Measurements from ENCODE around the gene CCDC78. TPM values are rescaled to one million over a fixed set of nuclear protein-coding genes. Genes with fewer than 3 reads are reported as not detected.
A peak's percentile ranks its signal among the peaks of the same experiment; 100 is the strongest.
"Not testable (repeated sequence)": the region's sequence is repeated elsewhere in the genome, so short reads cannot be mapped to it uniquely, and the experiment has no call there.

CCDC78 gene
- total RNA-seq, 1 experiment from 2014 or later = 5.0 TPM

DNA sequence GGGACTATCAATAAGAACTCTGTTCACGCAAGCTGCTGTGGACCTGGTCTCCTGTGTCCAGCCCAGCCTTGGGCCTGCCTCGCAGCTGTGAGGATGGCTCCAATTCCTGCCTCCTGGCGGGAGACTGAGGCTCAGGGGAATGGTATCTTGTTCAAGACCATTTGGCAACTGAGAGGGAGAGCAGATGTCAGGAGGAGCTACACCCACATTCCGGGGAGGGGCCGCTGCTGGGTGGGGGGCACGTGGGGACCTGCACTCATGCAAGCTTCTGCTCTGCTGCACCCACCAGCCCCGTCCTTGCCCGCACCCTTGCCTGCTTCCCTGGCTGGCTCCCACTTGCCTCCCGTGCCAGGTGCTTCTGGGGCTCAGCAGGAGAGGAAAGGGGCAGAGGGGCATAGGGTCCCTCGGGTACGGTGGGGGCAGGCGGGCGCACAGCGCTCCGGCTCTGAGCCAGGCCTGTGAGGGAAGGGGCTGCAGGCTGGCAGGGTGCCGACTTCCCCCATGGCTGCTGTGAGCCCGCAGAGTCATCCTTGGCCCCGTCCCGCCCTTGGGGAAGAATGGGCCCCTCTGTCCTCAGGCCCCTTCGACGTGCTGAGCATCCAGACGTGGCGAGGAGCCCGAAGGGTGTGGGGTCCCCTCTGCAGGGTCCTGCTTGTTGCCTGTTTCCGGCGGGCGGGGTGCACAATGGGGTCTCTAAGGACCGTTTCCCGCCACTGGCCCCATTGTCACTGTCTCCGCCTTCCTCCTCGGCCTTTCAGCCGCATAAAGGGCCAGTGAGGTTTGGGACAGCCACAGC, 8.6 kb downstream of the CCDC78 start:
- no peak for DNase-seq
- Histone ChIP-seq H3K4me1 (peaks cover 28% of the 10 kb centered on the region), H3K27me3 (no peaks in the 10 kb centered on the region), H3K4me3 (no peak overlapping the region), H3K27ac (no peak overlapping the region), H3K9me3 (replicated peaks) (no peaks in the 10 kb centered on the region), H3K36me3 (no peaks in the 10 kb centered on the region)

DNA sequence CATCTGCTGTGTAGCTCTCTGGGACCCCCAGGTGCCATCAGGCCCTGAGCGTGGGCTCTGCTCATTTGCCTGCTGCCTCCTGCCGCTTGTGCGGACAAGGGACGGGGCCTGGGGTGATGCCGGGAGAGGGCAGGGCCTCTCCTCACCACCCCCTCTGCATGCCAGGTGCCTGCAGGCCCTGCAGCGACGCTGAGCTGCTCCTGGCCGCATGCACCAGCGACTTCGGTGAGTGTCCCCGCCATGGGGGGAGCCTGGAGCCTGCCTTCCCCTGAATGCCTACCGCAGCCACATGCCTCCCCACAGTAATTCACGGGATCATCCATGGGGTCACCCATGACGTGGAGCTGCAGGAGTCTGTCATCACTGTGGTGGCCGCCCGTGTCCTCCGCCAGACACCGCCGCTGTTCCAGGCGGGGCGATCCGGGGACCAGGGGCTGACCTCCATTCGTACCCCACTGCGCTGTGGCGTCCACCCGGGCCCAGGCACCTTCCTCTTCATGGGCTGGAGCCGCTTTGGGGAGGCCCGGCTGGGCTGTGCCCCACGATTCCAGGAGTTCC, 9.4 kb downstream of the CCDC78 start:
- H3K27me3 ChIP-seq = no peaks in the 10 kb centered on the region
- DNase-seq = no peak
- no peak overlapping the region for H3K4me3 ChIP-seq
- H3K27ac ChIP-seq = no peak overlapping the region
- no peaks in the 10 kb centered on the region for H3K36me3 ChIP-seq
- no peaks in the 10 kb centered on the region for H3K9me3 ChIP-seq (replicated peaks)
- peaks cover 33% of the 10 kb centered on the region for H3K4me1 ChIP-seq

DNA sequence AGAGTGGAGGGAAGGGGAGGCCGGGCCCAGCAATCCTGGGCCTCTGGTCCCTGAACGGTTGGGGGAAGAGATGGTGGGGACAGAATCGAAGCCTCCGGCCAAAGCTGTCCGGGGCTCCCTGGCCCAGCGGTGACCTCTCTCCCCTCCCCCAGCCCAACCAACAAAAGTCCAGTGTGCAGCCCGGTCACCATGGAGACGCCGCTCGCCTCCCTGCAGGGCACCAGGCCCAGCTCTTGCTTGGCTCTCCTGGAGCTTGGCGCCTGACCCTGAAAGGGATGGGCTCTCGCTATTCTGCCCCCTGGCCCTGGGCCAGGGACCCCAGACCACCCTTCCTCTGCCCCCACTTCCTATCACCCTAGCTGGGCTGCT, 10.1 kb downstream of the CCDC78 start:
- DNase-seq = peak in 1 of 2 experiments; percentile 44
- Histone ChIP-seq H3K4me1 (peaks cover 38% of the 10 kb centered on the region), H3K27ac (no peak overlapping the region; the same call in 1 of the 2 replicates)

DNA sequence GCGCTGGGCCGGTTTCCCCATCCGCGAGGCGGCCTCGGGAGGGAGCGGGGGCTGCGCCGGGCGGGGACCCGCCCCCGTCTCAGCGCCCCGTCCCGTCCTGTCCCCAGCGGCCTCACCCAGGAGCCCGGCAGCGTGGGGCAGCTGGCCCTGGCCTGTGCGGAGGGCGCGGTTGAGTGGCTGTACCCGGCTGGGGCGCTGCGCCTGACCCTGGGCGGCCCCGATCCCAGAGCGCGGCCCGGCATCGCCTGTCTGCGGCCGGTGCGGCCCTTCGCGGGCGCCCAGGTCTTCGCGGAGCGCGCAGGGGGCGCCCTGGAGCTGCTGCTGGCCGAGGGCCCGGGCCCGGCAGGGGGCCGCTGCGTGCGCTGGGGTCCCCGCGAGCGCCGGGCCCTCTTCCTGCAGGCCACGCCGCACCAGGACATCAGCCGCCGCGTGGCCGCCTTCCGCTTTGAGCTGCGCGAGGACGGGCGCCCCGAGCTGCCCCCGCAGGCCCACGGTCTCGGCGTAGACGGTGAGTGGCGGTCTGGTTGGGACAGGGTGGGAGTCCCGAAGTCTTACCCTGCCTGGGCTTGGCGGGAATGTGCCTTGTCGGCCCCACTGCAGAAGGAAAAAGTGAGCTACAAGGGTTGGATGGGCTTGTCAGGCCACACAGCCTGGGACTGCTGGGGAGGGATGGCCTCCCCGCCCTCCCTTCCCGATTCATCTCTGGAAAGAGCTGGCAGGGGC, 10.6 kb downstream of the CCDC78 start:
- Histone ChIP-seq H3K36me3 (no peaks in the 10 kb centered on the region), H3K4me3 (peak overlapping the region; percentile 88), H3K27me3 (no peaks in the 10 kb centered on the region), H3K9me3 (replicated peaks) (no peaks in the 10 kb centered on the region), H3K27ac (no peak overlapping the region; the same call in 1 of the 2 replicates), H3K4me1 (peaks cover 44% of the 10 kb centered on the region)
- DNase-seq = peak; percentile 39 to 56

More for the DNA sequence above, 10.1 kb downstream of the CCDC78 start:
- no peaks in the 10 kb centered on the region for H3K27me3 ChIP-seq
- H3K4me3 ChIP-seq = peak overlapping the region; percentile 88
- H3K9me3 ChIP-seq (replicated peaks) = no peaks in the 10 kb centered on the region
- no peaks in the 10 kb centered on the region for H3K36me3 ChIP-seq

DNA sequence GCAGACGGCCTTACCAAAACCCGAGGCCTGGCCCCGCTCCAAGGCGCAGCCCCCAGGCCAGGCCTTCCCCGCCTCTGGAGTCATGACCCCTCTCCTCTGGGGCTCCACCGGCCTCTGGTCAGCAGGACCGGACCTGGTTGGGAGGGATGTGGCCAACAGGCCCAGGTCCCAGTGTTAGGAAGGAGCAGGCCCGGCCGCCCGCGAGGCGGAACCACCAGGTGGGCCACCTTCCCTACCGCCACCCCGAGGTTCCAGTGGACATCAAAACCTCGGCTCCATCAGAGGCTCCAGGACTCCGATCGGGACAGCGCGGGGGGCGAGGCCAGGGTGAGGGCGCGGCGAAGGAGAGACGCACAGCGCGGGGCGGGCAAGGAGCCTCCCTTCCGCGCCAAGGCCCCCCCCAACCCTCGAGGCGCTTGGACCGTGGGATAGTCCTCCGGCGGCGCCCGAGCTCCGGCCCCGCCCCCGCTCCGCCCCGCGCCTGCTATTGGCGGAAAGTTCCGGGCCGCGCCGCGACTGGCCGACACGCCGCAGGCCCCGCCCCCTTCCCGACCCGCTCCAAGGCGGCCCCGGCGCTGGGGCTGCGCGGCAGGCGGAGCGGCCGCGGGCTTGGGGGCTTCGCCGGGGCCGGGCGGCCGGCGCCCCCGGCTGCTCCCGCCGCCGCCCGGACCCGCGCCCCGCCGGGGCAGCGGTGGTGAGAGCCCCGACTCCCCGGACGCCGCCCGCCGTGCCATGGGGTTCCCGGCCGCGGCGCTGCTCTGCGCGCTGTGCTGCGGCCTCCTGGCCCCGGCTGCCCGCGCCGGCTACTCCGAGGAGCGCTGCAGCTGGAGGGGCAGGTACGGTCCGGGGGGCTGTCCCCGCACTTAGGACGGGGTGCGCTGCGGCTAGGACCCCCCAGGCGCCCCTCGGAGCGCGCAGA, 11.4 kb downstream of the CCDC78 start, which contains the start of gene METRN:
Gene METRN (plus strand): TSS at position 561 of the 919 bp plus-strand sequence. CDS start 172 bp downstream, at position 733.
- peak; percentile 92 for DNase-seq
- H3K27ac ChIP-seq = peak within 1 kb of the TSS; percentile 11; the same call in 1 of the 2 replicates
- no peaks in the 10 kb centered on the region for H3K36me3 ChIP-seq
- no peaks in the 10 kb centered on the region for H3K9me3 ChIP-seq (replicated peaks)
- peaks cover 48% of the 10 kb centered on the region for H3K4me1 ChIP-seq
- peak within 1 kb of the TSS; percentile 88 for H3K4me3 ChIP-seq
- H3K27me3 ChIP-seq = no peaks in the 10 kb centered on the region

DNA sequence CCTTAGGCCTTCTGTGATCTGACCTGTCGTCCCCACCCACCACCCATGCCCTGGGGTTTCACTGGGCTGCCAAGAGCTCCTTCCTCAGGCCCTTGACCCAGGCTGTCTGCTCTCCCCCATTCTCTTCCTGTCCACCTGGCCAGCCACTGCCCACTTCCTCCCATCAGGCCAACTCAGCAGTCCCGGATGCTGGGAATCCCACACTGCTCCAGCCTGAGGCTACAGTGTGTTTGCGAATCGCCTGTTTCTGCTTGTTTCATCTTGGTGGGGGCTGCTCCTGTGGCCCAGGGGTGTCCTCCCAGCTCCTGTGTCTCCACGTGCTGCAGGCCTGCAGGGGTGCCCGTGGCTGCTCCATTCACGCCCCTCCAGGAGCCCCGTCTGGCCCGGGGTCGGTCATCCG, 12.2 kb downstream of the CCDC78 start:
- H3K4me3 ChIP-seq = peak overlapping the region; percentile 37
- 0 out of 2 replicates have a peak overlapping the region, but pooled peaks have one; percentile 11 for H3K27ac ChIP-seq
- no peaks in the 10 kb centered on the region for H3K27me3 ChIP-seq

DNA sequence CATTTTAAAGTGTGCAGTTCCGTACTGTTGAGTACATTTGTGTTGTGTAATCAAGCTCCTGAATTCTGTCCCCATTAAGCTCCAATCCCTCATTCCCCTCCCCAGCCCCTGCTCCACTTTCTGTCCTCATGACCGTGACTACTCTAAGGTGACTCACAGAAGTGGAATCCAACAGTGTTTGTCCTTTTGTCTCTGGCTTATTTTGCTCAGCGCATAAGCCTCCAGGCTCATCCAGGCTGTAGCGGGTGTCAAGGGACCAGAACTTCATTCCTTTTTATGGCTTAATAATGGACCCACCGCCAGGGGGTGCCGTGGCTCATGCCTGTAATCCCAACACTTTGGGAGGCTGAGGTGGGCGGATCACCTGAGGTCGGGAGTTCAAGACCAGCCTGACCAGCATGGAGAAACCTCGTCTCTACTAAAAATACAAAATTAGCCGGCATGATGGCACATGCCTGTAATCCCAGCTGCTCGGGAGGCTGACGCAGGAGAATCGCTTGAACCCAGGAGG, 13.4 kb downstream of the CCDC78 start:
- not testable (repeated sequence) for H3K27me3 ChIP-seq; H3K9me3 ChIP-seq (replicated peaks); H3K4me3 ChIP-seq; H3K27ac ChIP-seq; H3K36me3 ChIP-seq
- DNase-seq = peak; percentile 85 to 90
- peaks cover 42% of the 10 kb centered on the region for H3K4me1 ChIP-seq

More for the DNA sequence above, 12.2 kb downstream of the CCDC78 start:
- Histone ChIP-seq H3K36me3 (no peaks in the 10 kb centered on the region), H3K9me3 (replicated peaks) (no peaks in the 10 kb centered on the region), H3K4me1 (peaks cover 44% of the 10 kb centered on the region)
- DNase-seq = peak; percentile 51 to 64

DNA sequence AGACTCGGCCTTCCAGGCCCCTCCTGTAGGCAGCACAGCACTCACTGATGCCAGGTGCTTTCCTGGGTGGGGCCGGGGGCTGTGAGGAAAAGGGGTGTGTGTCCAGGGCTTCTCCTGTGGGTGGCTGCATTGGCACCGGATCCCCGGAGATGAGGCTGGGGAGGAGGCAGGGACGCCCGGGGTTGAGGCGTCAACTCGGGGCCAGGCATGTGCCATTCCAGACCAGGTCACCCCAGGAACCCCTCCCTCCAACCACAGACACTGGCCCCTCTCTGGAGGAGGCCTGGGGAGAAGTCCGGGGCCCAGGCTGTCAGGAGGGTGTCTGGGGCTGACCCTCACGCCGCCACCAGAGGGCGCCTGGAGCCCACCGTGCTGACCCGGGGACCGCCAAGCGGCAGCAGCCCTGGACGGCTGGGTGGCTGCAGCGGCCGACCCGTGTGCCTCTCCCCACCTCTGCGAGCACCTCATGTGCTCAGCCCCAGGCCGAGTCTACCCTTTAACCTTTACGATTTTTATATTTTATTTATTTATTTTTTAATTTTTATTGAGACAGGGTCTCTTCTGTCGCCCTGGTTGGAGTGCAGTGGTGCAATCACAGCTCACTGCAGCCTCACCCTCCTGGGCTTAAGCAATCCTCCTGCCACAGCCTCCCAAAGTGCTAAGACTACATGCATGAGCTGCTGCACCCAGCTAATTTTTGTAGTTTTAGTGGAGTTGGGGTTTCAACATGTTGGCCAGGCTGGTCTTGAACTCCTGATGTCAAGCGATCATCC, 14.5 kb downstream of the CCDC78 start:
- no peak overlapping the region for H3K4me3 ChIP-seq
- H3K9me3 ChIP-seq (replicated peaks) = no peaks in the 10 kb centered on the region
- H3K36me3 ChIP-seq = no peaks in the 10 kb centered on the region
- H3K4me1 ChIP-seq = peaks cover 42% of the 10 kb centered on the region
- H3K27me3 ChIP-seq = no peaks in the 10 kb centered on the region
- no peak overlapping the region for H3K27ac ChIP-seq
- DNase-seq = peak; percentile 81 to 86

DNA sequence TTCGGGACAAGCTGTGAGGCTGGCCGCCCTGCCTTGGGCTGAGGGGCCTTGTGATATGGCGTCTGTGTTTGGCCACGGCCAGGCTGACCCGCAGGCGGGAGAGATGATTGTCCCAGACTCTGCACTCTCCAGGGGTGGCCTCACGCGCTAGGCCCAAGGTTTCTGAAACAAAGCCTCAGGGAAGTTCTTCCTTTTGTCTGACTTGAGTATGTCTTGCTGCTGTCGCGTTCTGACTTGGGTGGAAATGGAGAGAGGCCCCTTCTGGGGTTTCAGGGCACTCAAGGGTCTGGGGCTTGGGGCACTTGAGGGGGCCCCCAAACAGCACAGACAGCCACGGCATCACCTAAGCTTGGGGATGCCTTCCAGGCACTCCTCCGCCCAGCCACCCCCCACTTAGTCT, 15.2 kb downstream of the CCDC78 start:
- Histone ChIP-seq H3K9me3 (replicated peaks) (no peaks in the 10 kb centered on the region), H3K27me3 (no peaks in the 10 kb centered on the region), H3K4me3 (no peak overlapping the region), H3K4me1 (peaks cover 37% of the 10 kb centered on the region), H3K27ac (no peak overlapping the region), H3K36me3 (no peaks in the 10 kb centered on the region)
- DNase-seq = no peak

DNA sequence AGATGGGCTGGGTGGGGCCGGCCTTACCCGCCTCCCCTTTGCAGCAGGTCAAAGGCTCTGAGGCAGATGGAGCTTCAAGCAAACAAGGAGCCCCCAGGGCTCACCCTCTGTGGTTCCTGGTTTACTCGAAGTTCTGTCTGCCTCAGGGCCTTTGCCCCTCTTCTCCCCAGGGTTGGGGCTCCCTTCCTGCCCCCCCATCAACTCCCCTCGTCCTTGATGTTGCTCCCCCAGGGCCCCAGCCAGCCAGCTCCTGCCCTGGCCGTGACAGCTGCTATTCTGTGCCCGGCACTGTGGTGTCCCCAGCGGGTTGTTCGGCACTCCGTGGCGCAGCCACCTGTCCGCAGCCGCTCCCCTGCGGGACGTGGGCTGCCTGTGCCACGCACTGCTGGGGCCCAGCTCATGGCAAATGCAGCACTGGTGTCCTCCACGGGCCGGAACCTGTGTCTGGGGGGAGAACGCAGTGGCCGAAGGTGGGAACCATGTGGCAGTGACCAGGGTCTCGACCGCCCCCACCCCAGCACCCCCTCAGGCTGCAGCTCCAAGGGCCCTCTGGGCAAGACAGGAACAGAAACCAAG, 15.7 kb downstream of the CCDC78 start:
- Histone ChIP-seq H3K4me1 (peaks cover 36% of the 10 kb centered on the region), H3K9me3 (replicated peaks) (no peaks in the 10 kb centered on the region), H3K4me3 (no peak overlapping the region), H3K27me3 (no peaks in the 10 kb centered on the region), H3K27ac (peak overlapping the region; percentile 40; the same call in 1 of the 2 replicates), H3K36me3 (no peaks in the 10 kb centered on the region)
- peak; percentile 42 to 57 for DNase-seq

DNA sequence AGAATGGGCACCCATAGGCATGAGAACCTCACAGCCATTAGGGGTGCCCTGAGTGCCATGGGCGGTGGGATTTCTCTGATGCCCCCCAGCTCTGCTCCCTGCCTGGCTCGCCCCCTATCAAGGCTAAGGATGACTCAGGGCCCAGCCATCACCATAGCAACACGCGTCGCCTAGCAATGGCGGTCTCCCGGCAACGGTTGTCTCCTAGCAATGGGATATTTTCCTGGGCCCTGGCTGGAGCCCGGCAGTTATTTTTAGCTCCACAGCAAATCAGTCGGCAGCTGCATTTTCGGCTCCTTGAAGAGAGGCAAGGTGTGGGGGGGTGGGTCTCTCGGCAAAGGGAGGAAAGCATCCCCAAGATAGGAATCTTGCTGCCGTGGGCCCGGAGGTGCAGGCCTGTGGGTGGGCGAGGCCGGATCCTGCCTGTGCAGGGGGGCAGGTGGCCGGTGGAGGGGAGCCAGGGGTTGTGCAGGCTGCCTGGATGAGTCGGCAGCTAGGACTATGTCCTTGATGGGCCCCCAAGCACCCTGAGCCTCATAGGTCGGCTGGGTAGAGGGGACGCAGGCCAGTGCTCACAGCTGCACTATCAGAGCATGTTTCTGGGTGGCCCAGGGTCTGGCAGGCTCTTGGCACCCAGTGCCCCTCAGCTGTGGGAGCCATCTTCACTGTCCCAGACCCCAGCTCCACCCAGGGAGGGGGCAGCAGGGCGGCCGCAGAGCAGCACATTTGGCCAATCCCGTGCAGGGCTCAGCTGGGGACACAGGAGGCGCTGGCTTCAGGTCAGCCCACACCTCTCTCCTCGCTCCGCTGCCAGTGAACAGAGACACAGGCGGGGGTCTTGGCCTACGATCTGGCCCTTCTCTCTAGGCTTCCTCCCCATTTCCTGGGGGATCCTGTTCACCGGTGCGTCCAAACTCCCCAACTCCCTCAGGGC, 16.4 kb downstream of the CCDC78 start:
- Histone ChIP-seq H3K27ac (peak overlapping the region; percentile 40), H3K9me3 (replicated peaks) (no peaks in the 10 kb centered on the region), H3K36me3 (no peaks in the 10 kb centered on the region), H3K4me1 (peaks cover 36% of the 10 kb centered on the region), H3K27me3 (peaks cover 1% of the 10 kb centered on the region; the same call in 1 of the 2 replicates), H3K4me3 (no peak overlapping the region)
- DNase-seq = peak; percentile 95 to 96

DNA sequence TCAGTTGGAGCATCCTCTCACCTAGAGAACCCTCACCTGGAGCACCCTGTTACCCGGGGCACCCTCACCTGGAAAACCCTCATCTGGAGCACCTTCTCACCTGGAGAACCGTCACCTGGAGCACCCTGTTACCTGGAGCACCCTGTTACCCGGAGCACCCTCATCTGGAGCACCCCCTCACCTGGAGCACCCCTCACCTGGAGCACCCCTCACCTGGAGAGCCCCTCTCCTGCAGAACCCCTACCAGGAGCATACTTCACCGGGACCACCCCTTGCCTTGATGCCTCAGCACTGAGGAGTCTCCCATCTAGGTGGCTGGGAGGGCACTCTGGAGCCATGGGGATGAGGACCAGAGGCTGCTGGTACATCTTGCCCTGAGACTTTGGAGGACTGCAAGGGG, 17.3 kb downstream of the CCDC78 start:
- H3K27me3 ChIP-seq = peaks cover 6% of the 10 kb centered on the region
- H3K4me1 ChIP-seq = peaks cover 29% of the 10 kb centered on the region
- DNase-seq = no peak
- H3K27ac ChIP-seq = no peak overlapping the region
- H3K9me3 ChIP-seq (replicated peaks) = no peaks in the 10 kb centered on the region
- H3K36me3 ChIP-seq = no peaks in the 10 kb centered on the region
- H3K4me3 ChIP-seq = no peak overlapping the region

Data from SJCRH30 (cell line).